Activated CD8-positive, alpha-beta memory T cell treated with anti-CD3 and anti-CD28 coated beads for 24 hours (primary cell): Measurements from ENCODE around the gene BAZ2B.

Experiments used
- DNase-seq: peaks from one replicate; pipeline ENCODE4 v3.0.0-alpha.2; 2020

The BAZ2B gene

GRCh38 chr2:159297042-159297707 is 319.2 kb downstream of the BAZ2B start:
- no peak for DNase-seq

- no peak for DNase-seq
Observed at GRCh38 chr2:159292157-159292556, 324.2 kb downstream of the BAZ2B start.

- no peak for DNase-seq
Observed at GRCh38 chr2:159290289-159290907, 325.9 kb downstream of the BAZ2B start.

GRCh38 chr2:159287733-159288132 is 328.6 kb downstream of the BAZ2B start:
- DNase-seq: no peak

- DNase-seq: peak; percentile 98
Observed at GRCh38 chr2:159286709-159287441, 329.5 kb downstream of the BAZ2B start.

- no peak for DNase-seq
Observed at GRCh38 chr2:159285929-159286708, 330.2 kb downstream of the BAZ2B start, which contains the start of gene WDSUB1. Gene WDSUB1, minus strand, starts transcription at chr2:159286703. Its CDS starts 3,634 bp downstream, at chr2:159283069.

GRCh38 chr2:159285433-159285832 is 330.9 kb downstream of the BAZ2B start:
- no peak for DNase-seq

GRCh38 chr2:159283529-159283928 is 332.8 kb downstream of the BAZ2B start:
- DNase-seq: no peak

- no peak for DNase-seq
Observed at GRCh38 chr2:159281002-159281401, 335.3 kb downstream of the BAZ2B start.

GRCh38 chr2:159279700-159280099 is 336.6 kb downstream of the BAZ2B start:
- DNase-seq: no peak

GRCh38 chr2:159275111-159275510 is 341.2 kb downstream of the BAZ2B start:
- DNase-seq: no peak

GRCh38 chr2:159272156-159272555 is 344.2 kb downstream of the BAZ2B start:
- no peak for DNase-seq

- no peak for DNase-seq
Observed at GRCh38 chr2:159270744-159271379, 345.5 kb downstream of the BAZ2B start.
